ENCODE data around the gene CAMK4.

Gene CAMK4

DNA sequence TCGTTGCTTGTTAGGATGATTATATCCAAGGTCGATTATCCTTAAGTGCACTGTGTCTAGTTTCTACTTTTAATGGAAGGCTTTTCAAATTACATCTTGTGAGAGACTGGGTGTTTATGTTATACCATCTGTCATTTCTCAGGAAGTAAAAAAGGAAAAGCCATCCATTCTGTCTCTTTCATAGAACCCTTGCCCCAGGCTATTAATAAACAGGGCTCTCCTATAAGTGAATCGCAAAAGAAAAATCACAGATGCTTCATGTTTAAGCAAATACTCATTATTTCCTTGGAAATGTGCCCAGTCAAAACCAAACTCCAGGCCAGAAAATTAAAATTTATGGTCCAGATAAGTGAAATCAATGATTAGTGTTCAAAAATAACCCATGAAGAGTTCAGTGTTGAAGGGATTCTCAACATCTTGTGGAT lies 230.0 kb downstream of the CAMK4 start:
- H3K4me3 ChIP-seq (ENCODE audit: low read depth, low read length): no peak overlapping the region
- peak; percentile 30 for DNase-seq (ENCODE audit: low read depth)
- no peak for TF ChIP-seq CTCF (conservative IDR thresholded peaks at IDR 0.05; ENCODE audit: low read depth, low read length)

DNA sequence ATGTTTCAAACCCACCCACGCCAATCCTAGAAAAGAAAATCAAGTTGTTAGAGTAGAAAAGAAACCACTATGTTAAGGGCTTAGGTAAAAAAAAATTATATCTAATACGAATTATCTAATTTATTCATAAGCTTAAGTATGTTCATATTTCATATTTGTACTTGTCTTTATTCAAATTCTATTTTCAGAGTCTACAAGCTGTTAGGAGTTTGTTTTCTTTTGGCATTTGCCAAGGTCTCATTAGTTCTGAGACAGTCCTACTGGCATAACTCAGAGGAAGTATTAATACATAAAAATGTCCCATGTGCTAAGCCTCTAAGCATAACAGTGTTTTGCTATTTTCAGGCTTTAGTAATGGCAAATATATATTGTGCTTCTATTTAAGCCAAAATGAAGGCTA lies 230.6 kb downstream of the CAMK4 start:
- TF ChIP-seq CTCF (conservative IDR thresholded peaks at IDR 0.05; ENCODE audit: low read depth, low read length): no peak
- H3K4me3 ChIP-seq (ENCODE audit: low read depth, low read length): no peak overlapping the region
- no peak for DNase-seq (ENCODE audit: low read depth)

DNA sequence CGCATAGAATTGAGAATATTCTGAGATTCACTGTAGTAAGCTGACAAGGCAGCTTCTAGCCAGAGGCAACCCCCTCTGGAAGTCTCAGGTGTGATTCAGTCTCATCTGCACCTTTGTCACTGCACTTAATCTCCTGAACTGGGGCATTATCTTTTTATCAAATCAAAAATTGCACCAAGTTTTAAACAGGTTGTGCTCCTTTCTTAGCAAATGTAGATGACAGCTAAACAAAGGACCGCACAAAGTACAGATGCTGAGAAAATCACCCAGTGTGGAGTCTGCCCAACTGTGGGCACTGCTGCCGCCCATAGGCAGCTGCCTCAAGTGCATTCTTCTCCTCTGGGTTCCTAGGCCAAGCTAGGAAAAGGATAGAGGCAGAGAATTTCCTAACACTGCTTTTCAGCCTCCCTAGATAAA lies 237.1 kb downstream of the CAMK4 start:
- H3K4me3 ChIP-seq (ENCODE audit: low read depth, low read length): no peak overlapping the region
- TF ChIP-seq CTCF (conservative IDR thresholded peaks at IDR 0.05; ENCODE audit: low read depth, low read length): peak; percentile 87
- peak; percentile 64 for DNase-seq (ENCODE audit: low read depth)

- DNase-seq (ENCODE audit: low read depth): no peak
- TF ChIP-seq CTCF (conservative IDR thresholded peaks at IDR 0.05; ENCODE audit: low read depth, low read length): no peak
- H3K4me3 ChIP-seq (ENCODE audit: low read depth, low read length): no peak overlapping the region
These were observed 237.8 kb downstream of the CAMK4 start for GRCh38 chr5:111461934-111462333.

DNA sequence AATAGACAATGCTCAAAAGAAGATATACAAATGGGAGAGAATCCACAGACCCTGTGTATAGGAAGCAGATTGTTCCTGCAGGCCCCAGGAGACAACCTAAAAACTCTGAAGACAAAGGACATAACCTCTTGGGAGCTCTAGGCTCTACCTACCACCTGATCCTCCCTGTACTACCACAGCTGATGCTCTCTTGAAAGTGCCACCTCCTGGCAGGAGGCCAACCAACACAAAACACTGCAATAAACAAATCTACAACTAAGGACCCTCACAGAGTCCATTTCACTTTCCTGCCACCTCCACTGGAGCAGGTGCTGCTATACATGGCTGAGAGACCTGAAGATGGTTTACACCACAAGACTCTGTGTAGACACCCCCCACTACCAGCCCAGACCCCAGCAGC lies 239.1 kb downstream of the CAMK4 start:
- TF ChIP-seq CTCF (conservative IDR thresholded peaks at IDR 0.05; ENCODE audit: low read depth, low read length): no peak
- DNase-seq (ENCODE audit: low read depth): no peak
- no peak overlapping the region for H3K4me3 ChIP-seq (ENCODE audit: low read depth, low read length)

DNA sequence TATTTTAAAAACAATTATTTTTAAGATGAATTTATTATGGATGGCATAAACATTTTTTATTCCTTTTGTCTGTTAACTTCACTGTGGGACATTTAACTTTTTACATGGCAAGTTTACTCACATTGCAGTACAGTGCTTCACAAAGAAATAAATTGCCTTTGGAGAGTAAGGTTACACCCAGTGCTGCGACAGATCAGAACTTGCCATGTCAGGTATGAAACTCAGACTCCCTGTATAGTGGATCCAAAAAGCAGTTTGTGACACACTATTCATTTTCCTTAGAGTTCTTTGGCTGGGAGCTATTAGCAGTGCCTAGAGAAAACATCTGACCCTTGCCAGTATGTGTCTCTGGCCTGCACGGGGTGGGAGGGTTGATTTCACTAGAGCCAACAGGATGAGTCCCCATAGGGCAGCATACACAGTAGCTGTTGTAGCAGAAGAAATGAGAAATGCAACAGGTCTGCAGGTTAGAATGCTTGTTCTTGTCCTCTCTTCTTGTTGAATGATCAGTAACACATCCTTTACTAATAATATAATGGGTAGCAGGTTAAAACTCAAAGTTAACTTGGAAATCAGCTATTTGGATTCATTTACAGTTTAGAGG lies 245.2 kb downstream of the CAMK4 start:
- no peak overlapping the region for H3K4me3 ChIP-seq (ENCODE audit: low read depth, low read length)
- DNase-seq (ENCODE audit: low read depth): no peak
- no peak for TF ChIP-seq CTCF (conservative IDR thresholded peaks at IDR 0.05; ENCODE audit: low read depth, low read length)

- no peak for DNase-seq (ENCODE audit: low read depth)
- no peak overlapping the region for H3K4me3 ChIP-seq (ENCODE audit: low read depth, low read length)
- TF ChIP-seq CTCF (conservative IDR thresholded peaks at IDR 0.05; ENCODE audit: low read depth, low read length): peak; percentile 27
These were observed 245.7 kb downstream of the CAMK4 start for GRCh38 chr5:111469903-111470302.

All from choroid plexus epithelial cell (primary cell).